OCI-LY7 (cell line): ENCODE results near the gene REV3L. TPM values are rescaled to one million over a fixed set of nuclear protein-coding genes. Genes with fewer than 3 reads are reported as not detected.
A peak's percentile ranks its signal among the peaks of the same experiment; 100 is the strongest.

Experiments used
- BruUV-seq: library from RNA; stranded (reverse); fragments of 400-500 nt; replicated peaks from 2 replicates; lab custom pipeline; 2021; lab: Mats Ljungman, UMichigan
- CTCF ChIA-PET: fragments of 300-600 bp; sonication (Branson Sonifier 250); formaldehyde crosslinking; loops from one replicate; lab custom pipeline; 2022; ENCODE audit warnings: antibody characterized with exemption; ENCODE audit not compliant: unreplicated experiment; lab: Charles Lee
- POLR2A ChIA-PET: fragments of 300-600 bp; sonication (Branson Sonifier 250); formaldehyde crosslinking; loops from one replicate; lab custom pipeline; 2022; ENCODE audit warnings: antibody characterized with exemption; lab: Charles Lee
- DNase-seq: peaks from one replicate; pipeline ENCODE4 v3.0.0-alpha.2; 2015; ENCODE audit warnings: low spot score
- H2AFZ ChIP-seq: fragments of 200-600 bp; sonication (generic), shearing (Covaris generic); 2 replicates; pipeline ENCODE4 v1.6.1; 2014; ENCODE audit warnings: mild to moderate bottlenecking, antibody characterized with exemption, low read length, moderate library complexity
- H3K27ac ChIP-seq: fragments of 200-600 bp; sonication (generic); 2 replicates; pipeline ENCODE4 v1.5.1; 2014; ENCODE audit warnings: mixed run types, low read depth, mild to moderate bottlenecking, moderate library complexity, low read length, inconsistent platforms; ENCODE audit not compliant: poor library complexity, severe bottlenecking
- H3K36me3 ChIP-seq: fragments of 200-600 bp; sonication (generic); 2 replicates; pipeline ENCODE4 v1.6.1; 2014; ENCODE audit warnings: mild to moderate bottlenecking, antibody characterized with exemption, low read length, moderate library complexity, mixed read lengths; ENCODE audit not compliant: insufficient read depth
- H3K4me1 ChIP-seq: fragments of 200-600 bp; sonication (generic); 2 replicates; pipeline ENCODE4 v1.5.1; 2014; ENCODE audit warnings: mild to moderate bottlenecking, low read length; ENCODE audit not compliant: insufficient read depth, poor library complexity, severe bottlenecking
- H3K4me2 ChIP-seq: fragments of 200-600 bp; sonication (generic); 2 replicates; pipeline ENCODE4 v1.6.1; 2014; ENCODE audit warnings: mild to moderate bottlenecking, low read length
- H3K4me3 ChIP-seq: fragments of 200-600 bp; sonication (generic); 2 replicates; pipeline ENCODE4 v1.5.1; 2014; ENCODE audit warnings: mild to moderate bottlenecking, low read depth, low read length; ENCODE audit not compliant: poor library complexity, severe bottlenecking
- H3K79me2 ChIP-seq: fragments of 200-600 bp; sonication (generic); 2 replicates; pipeline ENCODE4 v1.6.1; 2016; ENCODE audit warnings: low read depth, mild to moderate bottlenecking, low read length, moderate library complexity, mixed read lengths; ENCODE audit not compliant: insufficient read depth
- H3K9me2 ChIP-seq: fragments of 200-600 bp; sonication (generic); 2 replicates; pipeline ENCODE4 v1.6.1; 2016; ENCODE audit warnings: mild to moderate bottlenecking, low read length, mixed read lengths; ENCODE audit not compliant: insufficient read depth
- H3K9me3 ChIP-seq: fragments of 200-600 bp; sonication (generic); 2 replicates; pipeline ENCODE4 v1.6.1; 2014; ENCODE audit warnings: mild to moderate bottlenecking, mixed run types, low read length, mixed read lengths
- H4K20me1 ChIP-seq: fragments of 200-600 bp; sonication (generic); 2 replicates; pipeline ENCODE4 v1.6.1; 2014; ENCODE audit warnings: mild to moderate bottlenecking, antibody characterized with exemption, low read length, moderate library complexity, mixed read lengths; ENCODE audit not compliant: insufficient read depth
- CTCF ChIP-seq: fragments of 200-600 bp; sonication (generic); conservative IDR thresholded peaks from 2 replicates; pipeline ENCODE4 v1.5.1; 2014; ENCODE audit warnings: mild to moderate bottlenecking, antibody characterized with exemption, low read length, moderate library complexity, mixed read lengths
- EZH2phosphoT487 ChIP-seq: fragments of 200-600 bp; sonication (generic); IDR thresholded peaks from 2 replicates; pipeline ENCODE4 v1.6.1; 2018; ENCODE audit warnings: low read depth, borderline replicate concordance, mild to moderate bottlenecking, mixed run types, antibody characterized with exemption, low read length, moderate library complexity, mixed read lengths
- intact Hi-C: fragments of 100-400 bp; cut with micrococcal nuclease; formaldehyde crosslinking; loops from one replicate; pipeline ENCODE4 v1.10.0; 2022; ENCODE audit not compliant: unreplicated experiment
- total RNA-seq, 2 experiments: library from RNA; depleted of rRNA in 1 of 2; stranded (reverse); fragments of >200 nt in 1 of 2; shearing (Covaris generic) in 1 of 2; gene quantifications; 2 replicates each; pipeline ENCODE4 v1.2.3, GENCODE V29; 2014 to 2022

The REV3L gene
- total RNA-seq, 2 experiments from 2014 or later, result 24.8 to 33.4 TPM

GRCh38 chr6:111486475-111486874, 3.5 kb upstream of the REV3L start:
- Histone ChIP-seq H3K9me3 (peaks cover 9% of the 10 kb centered on the region; the same call in 1 of the 2 replicates), H3K36me3 (peaks cover 30% of the 10 kb centered on the region), H2AFZ (no peak overlapping the region), H3K4me3 (no peak overlapping the region), H3K79me2 (peaks cover 74% of the 10 kb centered on the region), H3K9me2 (no peaks in the 10 kb centered on the region), H3K4me1 (peaks cover 29% of the 10 kb centered on the region), H3K27ac (no peak overlapping the region), H3K4me2 (no peak overlapping the region), H4K20me1 (peaks cover 3% of the 10 kb centered on the region; the same call in 1 of the 2 replicates)
- intact Hi-C loops, result loop anchor here (10.0 kb wide), 3 partner anchors 158 to 672 kb away; partner anchors contain the start of genes AMD1 and CDK19
- no TSS peak for BruUV-seq
- POLR2A ChIA-PET, result interaction anchor here (0.6 to 1.6 kb wide), 5 partner anchors 8 to 539 kb away, joined by 3 to 7 read pairs (median 5); no protein-coding TSS in a partner anchor
- DNase-seq, result no peak
- CTCF ChIA-PET, result no interaction called here
- TF ChIP-seq CTCF (no peak), EZH2phosphoT487 (no peak)

- no peak for DNase-seq
- TF ChIP-seq CTCF, result no peak
- no peak for TF ChIP-seq EZH2phosphoT487
- Histone ChIP-seq H3K4me3 (peak overlapping the region; percentile 90), H3K79me2 (peaks cover 81% of the 10 kb centered on the region), H3K9me3 (peaks cover 9% of the 10 kb centered on the region; the same call in 1 of the 2 replicates), H3K36me3 (peaks cover 27% of the 10 kb centered on the region), H4K20me1 (peaks cover 10% of the 10 kb centered on the region), H2AFZ (no peak overlapping the region), H3K4me1 (peaks cover 33% of the 10 kb centered on the region), H3K9me2 (no peaks in the 10 kb centered on the region), H3K27ac (peak overlapping the region; percentile 91), H3K4me2 (peak overlapping the region; percentile 99)
- ChIA-PET POLR2A (interaction anchor here (1.1 to 2.8 kb wide), 5 partner anchors 9 to 226 kb away, joined by 3 to 12 read pairs (median 6); partner anchors contain the start of gene TRAF3IP2), CTCF (interaction anchor here (0.8 kb wide), 2 partner anchors 80 to 226 kb away, joined by 3 to 4 read pairs; a partner anchor contains a TSS)
- intact Hi-C loops, result loop anchor here (10.0 kb wide), 3 partner anchors 159 to 671 kb away; partner anchors contain the start of genes AMD1 and CDK19
- no TSS peak for BruUV-seq
Observed at GRCh38 chr6:111485342-111485741, 2.3 kb upstream of the REV3L start.

- intact Hi-C loops, result loop anchor here (5.0 to 10.0 kb wide), 5 partner anchors 160 to 670 kb away; partner anchors contain the start of genes AMD1, CDK19 and FYN
- no peaks in the 10 kb centered on the region for H3K9me2 ChIP-seq
- peak overlapping the region; percentile 91 for H3K27ac ChIP-seq
- DNase-seq, result peak; percentile 56
- H4K20me1 ChIP-seq, result peaks cover 13% of the 10 kb centered on the region
- H3K4me3 ChIP-seq, result peak overlapping the region; percentile 90
- H3K36me3 ChIP-seq, result peaks cover 27% of the 10 kb centered on the region
- H3K9me3 ChIP-seq, result peaks cover 9% of the 10 kb centered on the region; the same call in 1 of the 2 replicates
- no TSS peak for BruUV-seq
- H2AFZ ChIP-seq, result peak overlapping the region; percentile 73; the same call in 1 of the 2 replicates
- H3K4me1 ChIP-seq, result peaks cover 40% of the 10 kb centered on the region
- CTCF ChIA-PET, result interaction anchor here (0.8 kb wide), 2 partner anchors 81 to 226 kb away, joined by 3 to 4 read pairs; a partner anchor contains a TSS
- peaks cover 81% of the 10 kb centered on the region for H3K79me2 ChIP-seq
- POLR2A ChIA-PET, result interaction anchor here (0.8 to 2.8 kb wide), 9 partner anchors 9 to 225 kb away, joined by 3 to 12 read pairs (median 5); partner anchors contain the start of gene TRAF3IP2
- peak overlapping the region; percentile 99 for H3K4me2 ChIP-seq
- no peak for TF ChIP-seq EZH2phosphoT487
- no peak for TF ChIP-seq CTCF
Observed at GRCh38 chr6:111484633-111484930, 1.6 kb upstream of the REV3L start.
